WTC11 (cell line): Measurements from ENCODE around the gene IGFBP7. TPM values are rescaled to one million over a fixed set of nuclear protein-coding genes. Genes with fewer than 3 reads are reported as not detected.

ENCODE experiments used
- ATAC-seq: fragments of 200-7000 bp; cut with Tn5 transposase; 2 replicates; pipeline ENCODE4 v1.10.0; 2021; ENCODE audit warnings: mild to moderate bottlenecking, moderate library complexity
- CTCF ChIA-PET: fragments of 300-600 bp; sonication (Branson Sonifier 250); formaldehyde crosslinking; loops from one replicate; lab custom pipeline; 2021; ENCODE audit warnings: antibody characterized with exemption; lab: Charles Lee
- POLR2A ChIA-PET: fragments of 350-600 bp; sonication (Branson Sonifier 250); formaldehyde crosslinking; loops from one replicate; lab custom pipeline; 2021; ENCODE audit warnings: antibody characterized with exemption; lab: Charles Lee
- DNase-seq: peaks from one replicate; pipeline ENCODE4 v3.0.0; 2021; ENCODE audit warnings: low spot score
- H3K27ac Mint-ChIP-seq: 2 replicates; pipeline ENCODE4 v1.8.0; 2021; ENCODE audit warnings: mixed read lengths
- H3K27me3 Mint-ChIP-seq: 2 replicates; pipeline ENCODE4 v1.8.0; 2021; ENCODE audit warnings: low read depth, mild to moderate bottlenecking, moderate library complexity, mixed read lengths
- H3K36me3 Mint-ChIP-seq: 2 replicates; pipeline ENCODE4 v1.8.0; 2021; ENCODE audit warnings: mixed read lengths
- H3K4me1 Mint-ChIP-seq: 2 replicates; pipeline ENCODE4 v1.8.0; 2022; ENCODE audit warnings: mixed read lengths
- H3K4me3 Mint-ChIP-seq: 2 replicates; pipeline ENCODE4 v1.8.0; 2021; ENCODE audit warnings: mild to moderate bottlenecking, moderate library complexity, mixed read lengths
- H3K9me3 Mint-ChIP-seq: 2 replicates; pipeline ENCODE4 v1.8.0; 2021; ENCODE audit warnings: mixed read lengths
- ATF1 ChIP-seq: sonication (generic); formaldehyde crosslinking; IDR thresholded peaks from 2 replicates; pipeline ENCODE4 v1.8.1; 2023; ENCODE audit warnings: mild to moderate bottlenecking, moderate library complexity, missing genetic modification reagents
- FOXP1 ChIP-seq: sonication (generic); formaldehyde crosslinking; IDR thresholded peaks from 2 replicates; pipeline ENCODE4 v1.8.0; 2022; ENCODE audit warnings: missing genetic modification reagents, mild to moderate bottlenecking, moderate library complexity, borderline replicate concordance
- GTF2I ChIP-seq: fragments of 250-450 bp; sonication (Bioruptor Pico); conservative IDR thresholded peaks from 2 replicates; pipeline ENCODE4 v1.4.0; 2021; ENCODE audit warnings: mild to moderate bottlenecking
- JUN ChIP-seq: sonication (generic); formaldehyde crosslinking; IDR thresholded peaks from 2 replicates; pipeline ENCODE4 v1.8.0; 2023; ENCODE audit warnings: mild to moderate bottlenecking, missing genetic modification reagents
- KAT7 ChIP-seq: sonication (generic); formaldehyde crosslinking; IDR thresholded peaks from 2 replicates; pipeline ENCODE4 v1.8.1; 2023; ENCODE audit warnings: missing genetic modification reagents, mild to moderate bottlenecking, borderline replicate concordance
- MXD4 ChIP-seq: fragments of 250-450 bp; sonication (Bioruptor Pico); IDR thresholded peaks from 2 replicates; pipeline ENCODE4 v1.8.0; 2021; ENCODE audit warnings: mild to moderate bottlenecking, moderate library complexity, borderline replicate concordance
- NFYB ChIP-seq: sonication (generic); formaldehyde crosslinking; conservative IDR thresholded peaks from 2 replicates; pipeline ENCODE4 v1.8.0; 2022; ENCODE audit warnings: low read depth, missing genetic modification reagents
- PRRX2 ChIP-seq: fragments of 250-450 bp; sonication (Bioruptor Pico); IDR thresholded peaks from 2 replicates; pipeline ENCODE4 v1.8.0; 2021; ENCODE audit warnings: mild to moderate bottlenecking
- SP1 ChIP-seq: sonication (generic); formaldehyde crosslinking; conservative IDR thresholded peaks from 2 replicates; pipeline ENCODE4 v1.8.1; 2022; ENCODE audit warnings: missing genetic modification reagents
- TP53 ChIP-seq: sonication (generic); formaldehyde crosslinking; IDR thresholded peaks from 2 replicates; pipeline ENCODE4 v1.8.1; 2023; ENCODE audit warnings: mild to moderate bottlenecking, missing genetic modification reagents
- ZBTB21 ChIP-seq: sonication (generic); formaldehyde crosslinking; IDR thresholded peaks from 2 replicates; pipeline ENCODE4 v1.8.1; 2023; ENCODE audit warnings: mild to moderate bottlenecking, missing genetic modification reagents, borderline replicate concordance
- ZNF219 ChIP-seq: sonication (generic); formaldehyde crosslinking; IDR thresholded peaks from 2 replicates; pipeline ENCODE4 v1.8.0; 2023; ENCODE audit warnings: missing genetic modification reagents, mild to moderate bottlenecking, borderline replicate concordance
- ZNF671 ChIP-seq: fragments of 250-450 bp; sonication (Bioruptor Pico); IDR thresholded peaks from 2 replicates; pipeline ENCODE4 v1.8.0; 2021; ENCODE audit warnings: mild to moderate bottlenecking
- total RNA-seq: library from RNA; stranded (reverse); gene quantifications from 3 replicates; pipeline ENCODE4 v1.2.3, GENCODE V29; 2021
- TF ChIP-seq, protein P1 (sequence below): sonication (generic); formaldehyde crosslinking; IDR thresholded peaks from 2 replicates; pipeline ENCODE4 v1.8.0; 2023; ENCODE audit warnings: missing genetic modification reagents, mild to moderate bottlenecking, borderline replicate concordance
- TF ChIP-seq, protein P2 (sequence below): sonication (generic); formaldehyde crosslinking; IDR thresholded peaks from 2 replicates; pipeline ENCODE4 v1.8.0; 2022; ENCODE audit warnings: mild to moderate bottlenecking, missing genetic modification reagents
- TF ChIP-seq, protein P3 (sequence below): sonication (generic); formaldehyde crosslinking; IDR thresholded peaks from 2 replicates; pipeline ENCODE4 v1.8.1; 2022; ENCODE audit warnings: missing genetic modification reagents, borderline replicate concordance
- TF ChIP-seq, protein P4 (sequence below): sonication (generic); formaldehyde crosslinking; IDR thresholded peaks from 2 replicates; pipeline ENCODE4 v1.8.1; 2023; ENCODE audit warnings: mild to moderate bottlenecking, missing genetic modification reagents, moderate library complexity
- TF ChIP-seq, protein P5 (sequence below): sonication (generic); formaldehyde crosslinking; IDR thresholded peaks from 2 replicates; pipeline ENCODE4 v1.8.0; 2023; ENCODE audit warnings: missing genetic modification reagents

IGFBP7 gene
- total RNA-seq, 1 experiment from 2014 or later = 1.4 TPM

DNA sequence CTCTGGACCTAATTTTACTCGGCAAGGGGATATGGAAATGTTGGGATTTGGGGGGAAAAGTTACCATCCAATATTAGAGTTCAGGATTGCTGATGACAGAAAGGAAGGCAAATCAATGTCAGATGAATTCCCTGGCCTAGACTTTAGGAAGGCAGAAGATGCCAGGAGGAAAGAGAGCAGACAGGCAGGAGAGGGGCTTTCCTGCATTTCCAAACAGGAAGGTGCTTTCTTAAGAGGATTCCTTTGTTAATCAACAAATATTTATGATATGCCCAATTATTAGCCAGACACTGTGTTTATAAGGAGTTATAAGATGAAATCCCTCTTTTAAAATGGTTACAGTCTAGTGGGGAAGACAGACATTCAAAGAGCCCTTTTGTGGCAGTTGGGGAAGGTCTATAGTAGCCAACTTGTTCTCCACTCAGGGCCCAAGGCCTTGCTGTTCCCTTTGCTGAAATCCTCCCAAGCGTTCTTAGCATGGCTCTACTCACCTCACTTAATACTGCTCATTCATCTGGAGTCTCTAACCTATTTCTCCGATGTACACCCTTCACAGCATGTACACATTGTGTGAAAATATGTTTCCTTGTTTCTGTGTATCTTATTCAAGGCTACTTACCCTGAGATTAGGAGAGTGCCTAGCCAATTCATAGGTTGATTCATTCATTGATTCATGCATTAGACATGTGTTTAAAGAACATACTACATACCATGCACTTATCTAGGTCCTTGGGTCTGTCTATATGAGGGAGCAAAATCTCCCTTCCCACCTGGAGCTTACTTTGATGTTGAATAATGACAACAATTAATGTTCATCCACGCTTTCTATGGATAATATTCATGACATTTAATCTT is 5.3 kb downstream of the IGFBP7 start:
- Mint-ChIP-seq H3K9me3 (no peaks in the 10 kb centered on the region), H3K36me3 (no peaks in the 10 kb centered on the region), H3K27ac (no peak overlapping the region), H3K27me3 (peaks cover 38% of the 10 kb centered on the region), H3K4me1 (peaks cover 25% of the 10 kb centered on the region), H3K4me3 (no peak overlapping the region)
- ATAC-seq (no peak), DNase-seq (no peak)
- ChIA-PET CTCF (no interaction called here), POLR2A (no interaction called here)
- TF ChIP-seq ZBTB21 (no peak), ATF1 (CRISPR knock-in tag) (no peak), MXD4 (CRISPR knock-in tag) (no peak)
- TF ChIP-seq, protein P1, sequence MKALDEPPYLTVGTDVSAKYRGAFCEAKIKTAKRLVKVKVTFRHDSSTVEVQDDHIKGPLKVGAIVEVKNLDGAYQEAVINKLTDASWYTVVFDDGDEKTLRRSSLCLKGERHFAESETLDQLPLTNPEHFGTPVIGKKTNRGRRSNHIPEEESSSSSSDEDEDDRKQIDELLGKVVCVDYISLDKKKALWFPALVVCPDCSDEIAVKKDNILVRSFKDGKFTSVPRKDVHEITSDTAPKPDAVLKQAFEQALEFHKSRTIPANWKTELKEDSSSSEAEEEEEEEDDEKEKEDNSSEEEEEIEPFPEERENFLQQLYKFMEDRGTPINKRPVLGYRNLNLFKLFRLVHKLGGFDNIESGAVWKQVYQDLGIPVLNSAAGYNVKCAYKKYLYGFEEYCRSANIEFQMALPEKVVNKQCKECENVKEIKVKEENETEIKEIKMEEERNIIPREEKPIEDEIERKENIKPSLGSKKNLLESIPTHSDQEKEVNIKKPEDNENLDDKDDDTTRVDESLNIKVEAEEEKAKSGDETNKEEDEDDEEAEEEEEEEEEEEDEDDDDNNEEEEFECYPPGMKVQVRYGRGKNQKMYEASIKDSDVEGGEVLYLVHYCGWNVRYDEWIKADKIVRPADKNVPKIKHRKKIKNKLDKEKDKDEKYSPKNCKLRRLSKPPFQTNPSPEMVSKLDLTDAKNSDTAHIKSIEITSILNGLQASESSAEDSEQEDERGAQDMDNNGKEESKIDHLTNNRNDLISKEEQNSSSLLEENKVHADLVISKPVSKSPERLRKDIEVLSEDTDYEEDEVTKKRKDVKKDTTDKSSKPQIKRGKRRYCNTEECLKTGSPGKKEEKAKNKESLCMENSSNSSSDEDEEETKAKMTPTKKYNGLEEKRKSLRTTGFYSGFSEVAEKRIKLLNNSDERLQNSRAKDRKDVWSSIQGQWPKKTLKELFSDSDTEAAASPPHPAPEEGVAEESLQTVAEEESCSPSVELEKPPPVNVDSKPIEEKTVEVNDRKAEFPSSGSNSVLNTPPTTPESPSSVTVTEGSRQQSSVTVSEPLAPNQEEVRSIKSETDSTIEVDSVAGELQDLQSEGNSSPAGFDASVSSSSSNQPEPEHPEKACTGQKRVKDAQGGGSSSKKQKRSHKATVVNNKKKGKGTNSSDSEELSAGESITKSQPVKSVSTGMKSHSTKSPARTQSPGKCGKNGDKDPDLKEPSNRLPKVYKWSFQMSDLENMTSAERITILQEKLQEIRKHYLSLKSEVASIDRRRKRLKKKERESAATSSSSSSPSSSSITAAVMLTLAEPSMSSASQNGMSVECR (CRISPR knock-in tag) = no peak
- TF ChIP-seq, protein P2, sequence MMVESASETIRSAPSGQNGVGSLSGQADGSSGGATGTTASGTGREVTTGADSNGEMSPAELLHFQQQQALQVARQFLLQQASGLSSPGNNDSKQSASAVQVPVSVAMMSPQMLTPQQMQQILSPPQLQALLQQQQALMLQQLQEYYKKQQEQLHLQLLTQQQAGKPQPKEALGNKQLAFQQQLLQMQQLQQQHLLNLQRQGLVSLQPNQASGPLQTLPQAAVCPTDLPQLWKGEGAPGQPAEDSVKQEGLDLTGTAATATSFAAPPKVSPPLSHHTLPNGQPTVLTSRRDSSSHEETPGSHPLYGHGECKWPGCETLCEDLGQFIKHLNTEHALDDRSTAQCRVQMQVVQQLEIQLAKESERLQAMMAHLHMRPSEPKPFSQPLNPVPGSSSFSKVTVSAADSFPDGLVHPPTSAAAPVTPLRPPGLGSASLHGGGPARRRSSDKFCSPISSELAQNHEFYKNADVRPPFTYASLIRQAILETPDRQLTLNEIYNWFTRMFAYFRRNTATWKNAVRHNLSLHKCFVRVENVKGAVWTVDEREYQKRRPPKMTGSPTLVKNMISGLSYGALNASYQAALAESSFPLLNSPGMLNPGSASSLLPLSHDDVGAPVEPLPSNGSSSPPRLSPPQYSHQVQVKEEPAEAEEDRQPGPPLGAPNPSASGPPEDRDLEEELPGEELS (CRISPR knock-in tag) = no peak

DNA sequence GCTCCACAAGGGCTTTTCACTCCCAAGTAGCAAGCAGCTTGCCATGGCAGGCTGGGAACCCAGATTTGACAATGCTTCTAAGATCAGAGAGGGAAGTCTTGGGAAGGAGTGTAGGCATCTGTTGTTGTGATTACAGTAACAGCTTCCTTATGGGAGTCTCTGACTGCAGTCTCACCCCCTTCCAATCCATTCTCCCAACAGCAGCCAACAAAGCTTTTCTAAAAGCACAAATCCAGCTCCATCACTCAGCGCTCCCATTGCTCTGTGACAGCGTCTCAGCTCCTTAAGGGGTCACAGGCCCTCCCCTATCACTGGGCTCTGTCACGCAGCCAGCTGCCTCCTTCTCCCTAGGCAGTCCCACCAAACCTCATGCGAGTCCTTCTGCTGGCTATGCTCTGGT is 7.1 kb downstream of the IGFBP7 start:
- ATAC-seq = no peak; the same call in 1 of the 2 replicates
- Mint-ChIP-seq H3K4me1 (peaks cover 29% of the 10 kb centered on the region), H3K9me3 (no peaks in the 10 kb centered on the region), H3K4me3 (no peak overlapping the region), H3K27me3 (peaks cover 19% of the 10 kb centered on the region), H3K36me3 (no peaks in the 10 kb centered on the region), H3K27ac (no peak overlapping the region)
- TF ChIP-seq, protein P3, sequence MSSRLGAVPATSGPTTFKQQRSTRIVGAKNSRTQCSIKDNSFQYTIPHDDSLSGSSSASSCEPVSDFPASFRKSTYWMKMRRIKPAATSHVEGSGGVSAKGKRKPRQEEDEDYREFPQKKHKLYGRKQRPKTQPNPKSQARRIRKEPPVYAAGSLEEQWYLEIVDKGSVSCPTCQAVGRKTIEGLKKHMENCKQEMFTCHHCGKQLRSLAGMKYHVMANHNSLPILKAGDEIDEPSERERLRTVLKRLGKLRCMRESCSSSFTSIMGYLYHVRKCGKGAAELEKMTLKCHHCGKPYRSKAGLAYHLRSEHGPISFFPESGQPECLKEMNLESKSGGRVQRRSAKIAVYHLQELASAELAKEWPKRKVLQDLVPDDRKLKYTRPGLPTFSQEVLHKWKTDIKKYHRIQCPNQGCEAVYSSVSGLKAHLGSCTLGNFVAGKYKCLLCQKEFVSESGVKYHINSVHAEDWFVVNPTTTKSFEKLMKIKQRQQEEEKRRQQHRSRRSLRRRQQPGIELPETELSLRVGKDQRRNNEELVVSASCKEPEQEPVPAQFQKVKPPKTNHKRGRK (CRISPR knock-in tag) = no peak
- TF ChIP-seq SP1 (CRISPR knock-in tag) = no peak
- TF ChIP-seq, protein P4, sequence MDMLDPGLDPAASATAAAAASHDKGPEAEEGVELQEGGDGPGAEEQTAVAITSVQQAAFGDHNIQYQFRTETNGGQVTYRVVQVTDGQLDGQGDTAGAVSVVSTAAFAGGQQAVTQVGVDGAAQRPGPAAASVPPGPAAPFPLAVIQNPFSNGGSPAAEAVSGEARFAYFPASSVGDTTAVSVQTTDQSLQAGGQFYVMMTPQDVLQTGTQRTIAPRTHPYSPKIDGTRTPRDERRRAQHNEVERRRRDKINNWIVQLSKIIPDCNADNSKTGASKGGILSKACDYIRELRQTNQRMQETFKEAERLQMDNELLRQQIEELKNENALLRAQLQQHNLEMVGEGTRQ (CRISPR knock-in tag) = no peak
- no peak for TF ChIP-seq MXD4 (CRISPR knock-in tag)
- no peak for TF ChIP-seq KAT7
- CTCF ChIA-PET = interaction anchor here (0.7 kb wide), 1 partner anchor 60 kb away, joined by 4 read pairs; no protein-coding TSS in a partner anchor
- no peak for DNase-seq
- POLR2A ChIA-PET = no interaction called here

DNA sequence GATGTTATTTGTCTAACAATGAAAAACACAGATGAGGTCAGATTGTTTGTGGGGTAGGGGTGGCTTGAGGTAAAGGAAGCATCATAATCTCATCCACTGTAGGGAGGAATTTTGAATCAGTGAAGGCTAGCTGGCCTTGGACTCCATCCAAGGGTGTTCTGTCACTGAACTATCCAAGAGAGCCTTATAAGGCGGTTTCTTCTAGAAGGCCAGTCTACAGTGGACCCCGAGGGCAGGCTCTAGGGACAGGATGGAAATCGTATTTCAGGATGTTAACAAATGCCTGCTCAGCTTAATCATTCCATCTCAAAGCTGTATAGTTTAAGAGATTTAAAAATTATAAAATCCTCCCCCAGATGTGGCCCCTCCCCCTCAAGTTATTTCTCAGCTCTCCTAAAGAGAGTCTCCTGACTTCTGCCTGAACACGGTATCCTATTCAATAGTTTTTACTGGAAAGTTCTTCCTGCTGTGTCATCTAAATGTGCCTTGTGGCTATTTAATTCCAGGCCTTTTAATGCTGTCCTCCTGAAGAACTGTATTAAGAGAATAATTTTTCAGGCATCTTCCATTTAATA is 8.0 kb downstream of the IGFBP7 start:
- Mint-ChIP-seq H3K27me3 (peaks cover 10% of the 10 kb centered on the region), H3K36me3 (no peaks in the 10 kb centered on the region), H3K9me3 (no peaks in the 10 kb centered on the region), H3K27ac (no peak overlapping the region), H3K4me3 (no peak overlapping the region), H3K4me1 (peaks cover 29% of the 10 kb centered on the region)
- POLR2A ChIA-PET = no interaction called here
- ATAC-seq = no peak
- DNase-seq = no peak
- CTCF ChIA-PET = interaction anchor here (0.8 to 1.3 kb wide), 4 partner anchors 9 to 64 kb away, joined by 3 to 4 read pairs (median 4); no protein-coding TSS in a partner anchor
- no peak for TF ChIP-seq KAT7
- TF ChIP-seq FOXP1 (CRISPR knock-in tag) = no peak
- TF ChIP-seq ZNF219 (CRISPR knock-in tag) = no peak
- TF ChIP-seq PRRX2 (CRISPR knock-in tag) = no peak
- no peak for TF ChIP-seq GTF2I
- TF ChIP-seq, protein P5, sequence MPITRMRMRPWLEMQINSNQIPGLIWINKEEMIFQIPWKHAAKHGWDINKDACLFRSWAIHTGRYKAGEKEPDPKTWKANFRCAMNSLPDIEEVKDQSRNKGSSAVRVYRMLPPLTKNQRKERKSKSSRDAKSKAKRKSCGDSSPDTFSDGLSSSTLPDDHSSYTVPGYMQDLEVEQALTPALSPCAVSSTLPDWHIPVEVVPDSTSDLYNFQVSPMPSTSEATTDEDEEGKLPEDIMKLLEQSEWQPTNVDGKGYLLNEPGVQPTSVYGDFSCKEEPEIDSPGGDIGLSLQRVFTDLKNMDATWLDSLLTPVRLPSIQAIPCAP = no peak
- no peak for TF ChIP-seq JUN (CRISPR knock-in tag)
- no peak for TF ChIP-seq TP53 (CRISPR knock-in tag)
- TF ChIP-seq NFYB = no peak
- TF ChIP-seq ZNF671 (CRISPR knock-in tag) = no peak
